Suppressor macrophage treated with lipopolysaccharide for 4 hours (primary cell): ENCODE results near the gene AFM.

Source experiments
- DNase-seq: peaks from one replicate; pipeline ENCODE4 v3.0.0-alpha.2; 2020

The AFM gene

GRCh38 chr4:73451981-73452747, 29.4 kb upstream of the AFM start:
- DNase-seq = no peak

DNA sequence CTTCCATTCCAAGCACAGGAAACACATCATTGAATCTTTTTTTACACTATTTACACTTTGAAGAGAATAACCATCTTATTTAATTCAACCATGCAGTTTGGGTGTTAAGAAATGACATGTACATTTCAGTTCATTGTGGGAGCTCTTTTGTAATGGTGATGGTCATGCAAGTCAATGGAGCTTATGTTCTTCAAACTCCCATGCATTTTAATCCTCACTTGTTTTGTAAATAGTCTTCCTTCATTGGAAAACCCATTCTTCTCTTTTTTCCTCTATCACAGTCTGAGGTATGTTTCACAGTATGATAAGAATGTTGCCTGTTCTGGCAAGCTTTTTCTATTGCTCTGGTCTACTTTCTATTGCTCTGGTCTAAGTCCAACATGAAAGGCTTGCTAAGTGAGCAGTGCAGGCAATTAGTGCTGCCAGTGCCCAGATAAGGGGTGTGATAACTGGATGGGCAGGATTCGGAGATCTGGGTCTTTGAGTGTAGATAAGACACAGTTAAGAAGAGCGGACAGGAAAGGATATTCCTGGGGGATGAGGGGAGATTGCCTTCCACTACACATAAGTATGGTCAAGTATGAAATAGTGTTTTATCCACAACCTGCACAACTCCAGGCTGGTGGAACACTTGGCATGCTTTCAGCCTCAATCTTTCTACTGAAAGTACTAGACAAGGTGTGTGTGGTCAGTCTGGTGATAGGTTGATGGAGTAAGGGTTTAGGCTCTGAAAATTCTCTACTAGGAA, 28.4 kb upstream of the AFM start:
- DNase-seq = no peak

DNA sequence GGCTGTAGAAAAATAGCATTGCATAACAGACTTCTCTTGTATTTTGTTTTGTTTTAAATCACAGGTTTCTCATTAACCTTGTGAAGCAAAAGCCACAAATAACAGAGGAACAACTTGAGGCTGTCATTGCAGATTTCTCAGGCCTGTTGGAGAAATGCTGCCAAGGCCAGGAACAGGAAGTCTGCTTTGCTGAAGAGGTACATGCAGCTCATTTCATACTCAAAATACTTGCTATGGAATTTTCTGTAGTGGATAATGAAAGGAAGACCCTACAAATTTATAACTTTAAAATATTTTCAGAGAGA, 27.9 kb upstream of the AFM start:
- no peak for DNase-seq

DNA sequence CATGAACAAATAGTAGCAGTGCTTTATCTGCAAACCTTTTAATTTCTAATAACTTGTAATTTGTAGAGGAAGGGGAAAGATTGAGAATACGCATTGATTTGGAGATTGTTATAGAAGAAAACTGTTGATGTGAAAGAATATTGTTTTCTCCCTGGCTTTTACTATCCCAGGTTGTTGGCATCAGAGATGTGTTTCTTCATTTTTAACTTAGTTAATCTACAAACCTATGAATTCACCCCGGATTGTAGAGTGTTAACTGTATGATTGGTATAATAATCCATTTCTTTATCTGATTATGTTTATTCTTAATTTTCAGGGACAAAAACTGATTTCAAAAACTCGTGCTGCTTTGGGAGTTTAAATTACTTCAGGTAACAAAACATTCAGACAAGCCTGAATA, 26.6 kb upstream of the AFM start:
- no peak for DNase-seq

DNA sequence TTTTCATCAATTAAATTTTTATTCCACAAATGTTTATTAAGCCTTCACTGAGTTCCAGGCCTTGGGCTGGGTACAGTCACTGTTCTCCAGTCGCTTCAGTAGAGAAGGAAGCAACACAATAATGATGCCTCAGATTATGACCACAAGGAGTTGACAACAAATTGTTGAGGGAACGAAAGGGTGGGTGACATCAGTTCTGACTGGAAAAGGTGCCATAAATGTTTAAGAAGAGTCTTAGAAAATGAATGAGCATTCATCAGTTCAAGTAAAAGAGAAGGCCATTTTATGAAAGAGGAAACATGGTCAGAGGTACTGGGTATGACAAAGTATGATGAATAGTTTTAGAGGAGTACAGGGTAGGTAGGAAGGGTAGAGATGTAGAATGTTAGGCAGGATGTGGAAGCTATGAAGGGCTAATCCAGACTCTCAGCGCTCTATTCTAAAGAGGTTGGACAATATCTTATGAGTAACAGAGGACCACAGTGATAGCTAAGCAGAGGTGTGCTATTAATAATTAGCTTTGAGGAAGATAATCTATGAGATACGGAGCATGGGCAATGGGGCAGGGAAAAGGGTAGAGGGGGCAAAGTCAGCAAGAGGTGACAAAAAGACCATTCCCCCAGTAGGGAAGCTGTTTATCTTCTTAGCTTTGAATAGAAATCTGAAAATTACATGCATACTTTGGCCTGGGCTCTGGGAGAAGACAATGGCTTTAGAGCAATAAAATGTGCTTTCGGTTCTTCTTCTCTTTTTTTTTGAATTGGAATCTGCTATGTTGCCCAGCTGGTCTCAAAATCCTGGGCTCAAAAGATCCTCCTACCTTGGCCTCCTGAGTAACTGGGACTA, 25.1 kb upstream of the AFM start:
- no peak for DNase-seq

- no peak for DNase-seq
These were observed 23.1 kb upstream of the AFM start for GRCh38 chr4:73458184-73459047.

- no peak for DNase-seq
These were observed 22.5 kb upstream of the AFM start for GRCh38 chr4:73459048-73459421.

- DNase-seq = no peak
These were observed 20.5 kb upstream of the AFM start for GRCh38 chr4:73460913-73461522.

GRCh38 chr4:73468170-73468569, 13.4 kb upstream of the AFM start:
- DNase-seq = no peak

GRCh38 chr4:73470728-73471127, 10.8 kb upstream of the AFM start:
- no peak for DNase-seq

DNA sequence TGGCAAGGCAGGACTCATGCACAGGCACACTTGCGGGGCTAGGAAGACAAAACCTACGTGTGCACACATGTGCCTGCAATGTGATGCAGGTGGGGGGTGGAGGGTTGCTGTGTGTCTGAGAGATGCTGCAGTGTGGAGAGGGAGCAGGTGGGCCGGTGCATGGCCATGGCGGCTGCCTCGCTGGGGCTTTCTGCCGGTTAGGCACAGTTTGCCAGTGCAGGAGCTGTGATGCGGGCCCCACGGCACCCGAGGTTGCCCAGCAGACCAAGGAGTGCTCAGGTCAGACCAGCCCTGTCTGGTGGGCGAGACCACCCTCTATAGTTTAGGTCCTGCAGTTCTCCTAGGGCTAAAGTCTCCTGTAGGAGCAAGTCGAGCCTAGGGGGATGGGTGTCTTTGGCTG, 4.4 kb upstream of the AFM start:
- DNase-seq = no peak

- DNase-seq = no peak
These were observed 2.2 kb upstream of the AFM start for GRCh38 chr4:73479323-73479722.

DNA sequence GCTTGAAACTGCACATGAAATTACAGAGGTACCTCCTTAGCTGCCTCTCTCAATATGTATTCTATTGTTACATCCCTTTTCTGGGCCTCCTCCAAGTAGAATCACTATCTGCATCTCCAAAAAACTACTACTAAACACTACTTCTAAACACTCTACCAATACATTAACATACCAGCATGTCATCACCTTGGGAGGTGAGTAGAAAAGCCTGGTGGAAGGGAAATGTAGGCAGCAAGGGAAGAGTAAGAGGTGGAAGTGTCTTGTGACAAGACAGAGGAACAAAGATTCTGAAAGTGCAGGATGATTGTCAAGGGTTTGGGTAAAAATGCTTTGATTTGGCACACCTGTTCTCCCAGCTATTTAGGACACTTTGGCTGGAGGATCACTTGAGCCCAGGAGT, 3.5 kb downstream of the AFM start:
- DNase-seq = no peak

- DNase-seq = no peak
These were observed 4.1 kb downstream of the AFM start for GRCh38 chr4:73485596-73485995.

- no peak for DNase-seq
These were observed 5.0 kb downstream of the AFM start for GRCh38 chr4:73486497-73486896.

DNA sequence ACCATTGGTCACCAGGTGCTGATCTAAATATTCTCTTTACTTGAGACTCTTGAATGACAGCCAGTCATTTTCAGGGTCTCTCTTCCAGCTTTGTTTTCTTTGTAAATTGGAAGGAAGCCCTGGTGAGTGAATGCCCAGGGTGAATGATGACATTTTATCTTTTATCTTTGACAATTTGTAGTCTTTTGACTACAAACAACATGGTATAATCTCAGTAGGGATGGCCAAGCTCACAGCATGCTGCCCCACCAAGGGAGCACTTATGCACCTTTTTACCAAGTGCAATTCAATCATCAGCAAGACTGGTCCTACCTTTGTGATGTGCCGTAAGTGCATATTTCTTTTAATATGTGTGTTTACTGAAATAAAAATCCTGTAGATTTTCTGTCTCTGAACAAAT, 5.7 kb downstream of the AFM start:
- DNase-seq = no peak

DNA sequence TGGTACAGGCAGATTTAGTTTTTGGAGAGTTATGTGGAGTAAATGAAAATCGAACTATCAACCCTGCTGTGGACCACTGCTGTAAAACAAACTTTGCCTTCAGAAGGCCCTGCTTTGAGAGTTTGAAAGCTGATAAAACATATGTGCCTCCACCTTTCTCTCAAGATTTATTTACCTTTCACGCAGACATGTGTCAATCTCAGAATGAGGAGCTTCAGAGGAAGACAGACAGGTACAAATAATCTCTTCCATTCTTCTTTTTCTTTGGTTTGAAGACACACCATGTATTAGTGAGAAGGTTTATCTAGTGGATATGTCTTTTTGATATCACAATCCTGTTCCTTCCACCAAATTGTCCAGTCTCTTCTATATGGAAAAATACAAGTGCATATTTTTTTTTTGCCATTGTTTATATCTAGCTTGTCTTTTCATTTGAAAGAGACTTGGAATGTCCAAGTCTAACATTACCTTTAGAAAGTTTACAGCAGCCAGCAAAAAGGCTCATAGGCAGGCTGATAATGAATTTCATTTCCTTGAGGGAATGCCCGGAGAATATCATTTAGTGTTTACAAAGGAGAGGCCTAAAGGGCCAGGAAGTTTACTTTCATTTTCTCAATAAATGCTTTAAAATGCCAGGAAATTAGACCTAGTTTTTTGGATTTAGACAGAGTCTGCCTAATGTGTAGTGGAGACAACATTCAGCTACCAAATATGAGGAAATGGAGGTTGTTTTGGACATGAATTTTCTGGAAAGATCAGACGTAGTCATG, 18.6 kb downstream of the AFM start:
- DNase-seq = no peak

DNA sequence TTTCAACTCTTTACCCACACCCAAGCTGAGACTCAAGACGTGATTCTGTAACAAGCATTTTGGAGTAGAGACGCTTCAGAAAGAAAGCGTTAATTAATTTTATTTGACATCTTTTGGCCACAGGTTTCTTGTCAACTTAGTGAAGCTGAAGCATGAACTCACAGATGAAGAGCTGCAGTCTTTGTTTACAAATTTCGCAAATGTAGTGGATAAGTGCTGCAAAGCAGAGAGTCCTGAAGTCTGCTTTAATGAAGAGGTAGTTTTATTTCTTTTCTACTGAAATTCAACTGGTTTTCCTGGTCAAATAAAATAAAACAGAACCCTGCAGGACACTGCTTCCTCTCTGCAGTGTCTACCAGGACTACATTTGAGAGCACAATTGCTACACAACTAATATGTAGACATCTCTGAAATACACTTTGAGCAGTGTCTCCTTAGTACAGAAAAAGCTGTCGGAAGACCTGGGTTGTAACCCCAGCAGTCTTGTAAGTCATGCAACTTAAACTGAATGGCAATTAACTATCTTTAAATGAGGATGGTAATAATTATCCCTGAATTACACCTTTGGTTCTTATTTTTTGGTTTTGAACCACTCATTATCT, 20.2 kb downstream of the AFM start:
- DNase-seq = no peak

DNA sequence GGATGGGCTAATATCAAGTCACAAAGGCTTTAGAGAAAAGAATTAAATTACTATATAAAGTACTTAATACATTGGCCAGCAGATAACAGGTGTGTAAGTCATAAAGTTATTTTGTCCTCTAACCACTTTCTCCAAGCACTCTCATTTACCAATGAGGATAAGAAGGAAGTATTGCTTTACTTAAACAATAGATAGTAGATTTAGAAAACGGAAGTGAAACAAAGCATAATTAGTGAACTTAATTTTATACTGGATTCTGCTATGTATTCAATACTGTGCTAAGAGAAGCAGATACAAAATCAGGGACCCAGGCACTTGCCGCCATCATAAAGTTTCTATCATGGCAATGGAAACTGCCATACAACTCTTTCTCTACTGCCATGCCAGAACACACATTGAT, 24.0 kb downstream of the AFM start:
- no peak for DNase-seq

DNA sequence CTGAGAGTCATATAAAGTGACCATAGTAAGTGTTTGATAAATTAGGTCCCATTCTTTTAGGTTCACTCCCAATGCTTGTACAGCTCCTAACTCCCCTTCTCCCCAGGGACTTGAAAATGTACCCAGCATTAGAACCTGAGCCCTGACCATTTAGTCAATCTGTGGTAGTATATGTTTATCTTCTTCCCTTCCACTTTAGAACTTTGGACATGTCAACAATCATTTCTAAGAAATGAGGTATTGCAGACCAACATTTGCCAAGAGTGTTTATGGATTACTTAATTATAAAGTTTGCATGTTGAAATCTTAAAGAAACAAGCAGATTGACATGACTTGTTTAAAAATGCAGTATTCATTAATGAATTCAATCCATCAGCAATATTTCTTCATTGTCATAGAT, 26.0 kb downstream of the AFM start:
- no peak for DNase-seq

GRCh38 chr4:73508651-73509050, 27.1 kb downstream of the AFM start:
- DNase-seq = no peak
